ENCODE data around the gene ERGIC3. TPM values are rescaled to one million over a fixed set of nuclear protein-coding genes. Genes with fewer than 3 reads are reported as not detected.

Gene ERGIC3
- total and polyA plus RNA-seq, 11 donors, result 69.8 to 152 (median 101) TPM

- peaks cover 0 to 11% (median 0%) of the 10 kb centered on the region in 12 donors for H3K4me1 ChIP-seq
- H3K4me3 ChIP-seq, result no peak overlapping the region
- peak in 1 of 5 donors; percentile 2 for DNase-seq
- no peak for ATAC-seq
- no peak overlapping the region for H3K27ac ChIP-seq
- H3K27me3 ChIP-seq, result no peaks in the 10 kb centered on the region
- H3K9me3 ChIP-seq, result no peaks in the 10 kb centered on the region
- no peak for TF ChIP-seq CTCF (IDR thresholded peaks at IDR 0.05)
- intact Hi-C loops (cut with DNase I), result no loop called here
- 85 to 93% (median 89%) methylated on average over 10 of the region's 10 CpGs for WGBS, 4 donors
- peaks cover 0 to 100% (median 80%) of the 10 kb centered on the region in 9 donors for H3K36me3 ChIP-seq
Observed at GRCh38 chr20:35503281-35503680, 38.6 kb upstream of the ERGIC3 start.

GRCh38 chr20:35503841-35504561 is 37.9 kb upstream of the ERGIC3 start:
- intact Hi-C loops (cut with DNase I), result no loop called here
- TF ChIP-seq POLR2A (IDR thresholded peaks at IDR 0.05), result no peak
- TF ChIP-seq CTCF (IDR thresholded peaks at IDR 0.05), result no peak
- H3K27ac ChIP-seq, result no peak overlapping the region
- H3K36me3 ChIP-seq, result peaks cover 0 to 100% (median 79%) of the 10 kb centered on the region in 9 donors
- 63 to 75% (median 73%) methylated on average over 14 to 16 of the region's 16 CpGs for WGBS, 4 donors
- H3K9me3 ChIP-seq, result no peaks in the 10 kb centered on the region
- DNase-seq, result peak in 4 of 5 donors; percentile 23 to 54 (median 25)
- no peaks in the 10 kb centered on the region for H3K27me3 ChIP-seq
- peak in 3 of 4 donors; percentile 29 to 48 (median 48) for ATAC-seq
- H3K4me1 ChIP-seq, result peaks cover 0 to 11% (median 0%) of the 10 kb centered on the region in 12 donors
- H3K4me3 ChIP-seq, result no peak overlapping the region

GRCh38 chr20:35504751-35505150 is 37.1 kb upstream of the ERGIC3 start:
- no peak overlapping the region for H3K27ac ChIP-seq
- intact Hi-C loops (cut with DNase I), result no loop called here
- peaks cover 0 to 100% (median 79%) of the 10 kb centered on the region in 9 donors for H3K36me3 ChIP-seq
- TF ChIP-seq POLR2A (IDR thresholded peaks at IDR 0.05) (no peak), CTCF (IDR thresholded peaks at IDR 0.05) (no peak)
- DNase-seq (peak in 1 of 5 donors; percentile 25), ATAC-seq (no peak)
- WGBS, 4 donors, result 90 to 96% (median 95%) methylated on average over 4 to 5 of the region's 5 CpGs
- H3K27me3 ChIP-seq, result no peaks in the 10 kb centered on the region
- H3K9me3 ChIP-seq, result no peaks in the 10 kb centered on the region
- no peak overlapping the region for H3K4me3 ChIP-seq
- peaks cover 0 to 11% (median 0%) of the 10 kb centered on the region in 12 donors for H3K4me1 ChIP-seq

GRCh38 chr20:35506179-35506578 is 35.7 kb upstream of the ERGIC3 start:
- no peaks in the 10 kb centered on the region for H3K9me3 ChIP-seq
- H3K27ac ChIP-seq, result no peak overlapping the region
- H3K4me1 ChIP-seq, result peaks cover 0 to 11% (median 0%) of the 10 kb centered on the region in 12 donors
- no peaks in the 10 kb centered on the region for H3K27me3 ChIP-seq
- no peak for DNase-seq
- H3K36me3 ChIP-seq, result peaks cover 0 to 100% (median 80%) of the 10 kb centered on the region in 9 donors
- TF ChIP-seq CTCF (IDR thresholded peaks at IDR 0.05), result no peak
- no peak for TF ChIP-seq POLR2A (IDR thresholded peaks at IDR 0.05)
- no peak for ATAC-seq
- intact Hi-C loops (cut with DNase I), result no loop called here
- WGBS, 4 donors, result 85 to 86% (median 86%) methylated on average over 3 of the region's 3 CpGs
- no peak overlapping the region for H3K4me3 ChIP-seq

Data from heart left ventricle (tissue), 16 donors.